Colonic mucosa (tissue), 4 donors: ENCODE results near the gene CELF3. TPM values are rescaled to one million over a fixed set of nuclear protein-coding genes. Genes with fewer than 3 reads are reported as not detected.

ENCODE experiments used
- DNase-seq: peaks from one replicate; pipeline ENCODE4 v3.0.0-alpha.2; 2020
- H3K27ac ChIP-seq: fragments of 200-600 bp; one replicate; pipeline ENCODE4 v1.8.0; 2021
- H3K27me3 ChIP-seq: fragments of 200-600 bp; one replicate; pipeline ENCODE4 v1.8.0; 2021
- H3K36me3 ChIP-seq: fragments of 200-600 bp; one replicate; pipeline ENCODE4 v1.8.0; 2021
- H3K4me1 ChIP-seq: fragments of 200-600 bp; one replicate; pipeline ENCODE4 v1.8.0; 2021; ENCODE audit warnings: mild to moderate bottlenecking
- H3K4me3 ChIP-seq: fragments of 200-600 bp; one replicate; pipeline ENCODE4 v1.8.0; 2021
- H3K9ac ChIP-seq, 2 donors: one replicate each; pipeline ENCODE4 v1.7.0; 2013; ENCODE audit warnings: control low read depth in 2 of 2, low read depth in 2 of 2, low read length in 2 of 2
- H3K9me3 ChIP-seq: fragments of 200-600 bp; one replicate; pipeline ENCODE4 v1.8.0; 2021
- intact Hi-C: fragments of 100-400 bp; cut with DNase I; formaldehyde crosslinking; loops from one replicate; pipeline ENCODE4 v1.14.1; 2022
- total RNA-seq, 2 donors: library from RNA; stranded (reverse); fragmentation: NEBNext Ultra II Directional in 1 of 2; extraction: Animal tissue kit (Norgen Biotek cat#: 25700) in 1 of 2; gene quantifications; one replicate each; pipeline ENCODE4 v1.2.1, GENCODE V29; 2021
- TF ChIP-seq, protein P1 (sequence below): fragments of 200-600 bp; IDR thresholded peaks from one replicate; pipeline ENCODE4 v1.8.0; 2022; ENCODE audit warnings: antibody characterized with exemption, mild to moderate bottlenecking
- donor health status: healthy.
- donor health status: DM: no; HTN: no; CAD: no.
- donor health status: DM: no; HTN: no; CAD: no.

CELF3 gene
- total RNA-seq, 2 donors from 2014 or later, result 2.7 to 2.8 TPM

DNA sequence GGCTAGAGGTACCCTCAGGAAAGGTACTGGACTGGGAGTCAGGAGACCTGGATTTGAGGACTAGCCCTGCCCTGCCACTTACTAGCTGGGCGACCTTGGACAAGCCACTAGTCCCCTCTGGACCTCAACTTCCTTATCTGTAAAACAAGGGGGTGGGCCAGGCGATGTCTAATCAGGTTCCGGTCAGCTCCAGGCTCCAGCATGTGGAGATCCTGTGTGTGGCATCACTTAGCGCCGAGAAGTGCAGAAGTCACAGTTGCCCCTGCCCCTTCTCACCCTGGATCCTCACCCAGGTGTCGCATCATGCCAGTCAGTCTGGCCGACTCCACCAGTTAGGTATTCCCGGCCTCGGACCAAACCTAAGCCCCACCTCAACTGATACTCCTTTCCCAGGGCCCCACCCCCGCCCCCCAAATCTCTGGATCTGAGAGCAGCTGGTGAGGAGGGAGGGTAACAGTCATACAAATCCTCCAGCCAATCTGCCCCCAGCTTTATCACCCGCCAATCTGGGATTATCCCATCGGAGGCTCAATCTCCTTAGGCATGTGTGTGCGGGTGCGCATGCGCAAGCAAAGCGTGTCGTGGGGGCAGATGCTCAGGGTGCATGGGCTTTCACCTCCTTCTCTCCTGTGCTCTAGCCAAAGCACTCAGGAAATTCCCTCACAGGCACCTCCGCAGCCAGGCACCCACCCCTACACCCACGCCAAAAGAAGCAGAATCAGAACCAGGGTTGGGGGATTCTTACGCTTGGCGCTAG lies 5.4 kb downstream of the CELF3 start:
- peaks cover 1% of the 10 kb centered on the region for H3K4me1 ChIP-seq
- no peaks in the 10 kb centered on the region for H3K36me3 ChIP-seq
- H3K9me3 ChIP-seq, result no peaks in the 10 kb centered on the region
- no peak overlapping the region for H3K27ac ChIP-seq
- TF ChIP-seq, protein P1, sequence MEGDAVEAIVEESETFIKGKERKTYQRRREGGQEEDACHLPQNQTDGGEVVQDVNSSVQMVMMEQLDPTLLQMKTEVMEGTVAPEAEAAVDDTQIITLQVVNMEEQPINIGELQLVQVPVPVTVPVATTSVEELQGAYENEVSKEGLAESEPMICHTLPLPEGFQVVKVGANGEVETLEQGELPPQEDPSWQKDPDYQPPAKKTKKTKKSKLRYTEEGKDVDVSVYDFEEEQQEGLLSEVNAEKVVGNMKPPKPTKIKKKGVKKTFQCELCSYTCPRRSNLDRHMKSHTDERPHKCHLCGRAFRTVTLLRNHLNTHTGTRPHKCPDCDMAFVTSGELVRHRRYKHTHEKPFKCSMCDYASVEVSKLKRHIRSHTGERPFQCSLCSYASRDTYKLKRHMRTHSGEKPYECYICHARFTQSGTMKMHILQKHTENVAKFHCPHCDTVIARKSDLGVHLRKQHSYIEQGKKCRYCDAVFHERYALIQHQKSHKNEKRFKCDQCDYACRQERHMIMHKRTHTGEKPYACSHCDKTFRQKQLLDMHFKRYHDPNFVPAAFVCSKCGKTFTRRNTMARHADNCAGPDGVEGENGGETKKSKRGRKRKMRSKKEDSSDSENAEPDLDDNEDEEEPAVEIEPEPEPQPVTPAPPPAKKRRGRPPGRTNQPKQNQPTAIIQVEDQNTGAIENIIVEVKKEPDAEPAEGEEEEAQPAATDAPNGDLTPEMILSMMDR, result no peak
- H3K9ac ChIP-seq, result no peak overlapping the region
- no peak overlapping the region for H3K4me3 ChIP-seq
- no peak for DNase-seq
- H3K27me3 ChIP-seq, result no peaks in the 10 kb centered on the region
- intact Hi-C loops, result no loop called here

DNA sequence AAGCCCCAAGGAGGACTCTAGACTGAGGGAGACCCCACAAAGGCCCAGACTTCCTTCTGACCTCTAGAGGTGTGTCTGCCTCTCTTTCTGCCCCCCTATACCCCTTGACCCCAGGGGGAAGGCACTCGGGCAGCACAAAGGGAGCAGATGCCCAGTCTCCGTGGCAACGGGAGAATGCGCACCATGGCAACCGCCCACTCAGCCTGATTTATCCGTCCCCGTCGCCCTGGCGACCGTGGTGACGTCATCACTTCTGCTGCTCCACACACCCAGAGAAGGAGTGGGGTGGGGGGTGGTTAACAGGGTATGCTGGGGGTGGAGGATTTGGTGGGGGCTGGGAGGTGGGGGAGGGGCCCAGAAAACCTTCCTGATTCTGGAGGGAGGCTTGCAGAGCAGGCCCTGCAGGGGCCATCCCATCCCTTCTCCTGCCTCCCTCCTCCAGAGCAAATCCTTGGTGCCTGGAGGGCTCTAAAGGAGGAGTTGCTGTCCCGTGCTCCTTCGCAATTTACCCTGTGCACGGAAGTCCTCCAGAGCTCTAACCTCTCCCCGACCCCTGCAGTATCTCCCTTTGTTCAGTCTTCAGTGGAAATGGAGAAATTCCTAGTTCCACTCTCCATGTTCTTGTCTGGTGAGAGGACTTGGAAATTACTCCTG lies 6.3 kb downstream of the CELF3 start:
- intact Hi-C loops, result no loop called here
- no peak for DNase-seq
- H3K27ac ChIP-seq, result no peak overlapping the region
- no peak overlapping the region for H3K4me3 ChIP-seq
- no peak overlapping the region for H3K9ac ChIP-seq
- no peaks in the 10 kb centered on the region for H3K36me3 ChIP-seq
- H3K9me3 ChIP-seq, result no peaks in the 10 kb centered on the region
- H3K4me1 ChIP-seq, result peaks cover 4% of the 10 kb centered on the region
- H3K27me3 ChIP-seq, result no peaks in the 10 kb centered on the region
- TF ChIP-seq, protein P1, result no peak

DNA sequence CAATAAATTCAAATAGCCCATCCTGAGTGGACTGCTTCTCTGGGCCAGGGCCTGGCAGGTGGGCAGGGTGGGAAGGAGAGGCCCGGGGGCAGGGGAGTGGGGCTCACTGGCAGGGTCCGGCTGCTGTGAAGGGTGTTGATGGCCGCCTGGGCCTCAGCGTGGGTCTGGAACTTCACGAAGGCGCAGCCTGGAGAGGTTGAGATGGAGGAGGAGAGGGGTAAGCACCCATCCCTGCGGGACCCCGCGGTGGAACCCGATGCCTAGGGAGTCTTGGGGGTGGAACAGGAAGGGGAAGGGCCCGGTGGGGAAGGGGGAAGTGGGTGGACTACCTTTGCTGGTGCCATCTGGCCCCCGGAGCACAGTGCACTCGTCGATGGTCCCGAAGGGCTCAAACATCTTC lies 7.7 kb downstream of the CELF3 start:
- Histone ChIP-seq H3K4me3 (no peak overlapping the region), H3K36me3 (no peaks in the 10 kb centered on the region), H3K27me3 (no peaks in the 10 kb centered on the region), H3K9me3 (no peaks in the 10 kb centered on the region), H3K4me1 (peaks cover 4% of the 10 kb centered on the region), H3K9ac (no peak overlapping the region), H3K27ac (no peak overlapping the region)
- no peak for DNase-seq
- intact Hi-C loops, result no loop called here
- TF ChIP-seq, protein P1, result no peak

GRCh38 chr1:151707541-151708065 lies 9.0 kb downstream of the CELF3 start:
- TF ChIP-seq, protein P1, result no peak
- intact Hi-C loops, result no loop called here
- Histone ChIP-seq H3K27ac (no peak overlapping the region), H3K36me3 (no peaks in the 10 kb centered on the region), H3K4me1 (peaks cover 4% of the 10 kb centered on the region), H3K27me3 (no peaks in the 10 kb centered on the region), H3K9me3 (no peaks in the 10 kb centered on the region), H3K9ac (no peak overlapping the region), H3K4me3 (no peak overlapping the region)
- DNase-seq, result no peak

DNA sequence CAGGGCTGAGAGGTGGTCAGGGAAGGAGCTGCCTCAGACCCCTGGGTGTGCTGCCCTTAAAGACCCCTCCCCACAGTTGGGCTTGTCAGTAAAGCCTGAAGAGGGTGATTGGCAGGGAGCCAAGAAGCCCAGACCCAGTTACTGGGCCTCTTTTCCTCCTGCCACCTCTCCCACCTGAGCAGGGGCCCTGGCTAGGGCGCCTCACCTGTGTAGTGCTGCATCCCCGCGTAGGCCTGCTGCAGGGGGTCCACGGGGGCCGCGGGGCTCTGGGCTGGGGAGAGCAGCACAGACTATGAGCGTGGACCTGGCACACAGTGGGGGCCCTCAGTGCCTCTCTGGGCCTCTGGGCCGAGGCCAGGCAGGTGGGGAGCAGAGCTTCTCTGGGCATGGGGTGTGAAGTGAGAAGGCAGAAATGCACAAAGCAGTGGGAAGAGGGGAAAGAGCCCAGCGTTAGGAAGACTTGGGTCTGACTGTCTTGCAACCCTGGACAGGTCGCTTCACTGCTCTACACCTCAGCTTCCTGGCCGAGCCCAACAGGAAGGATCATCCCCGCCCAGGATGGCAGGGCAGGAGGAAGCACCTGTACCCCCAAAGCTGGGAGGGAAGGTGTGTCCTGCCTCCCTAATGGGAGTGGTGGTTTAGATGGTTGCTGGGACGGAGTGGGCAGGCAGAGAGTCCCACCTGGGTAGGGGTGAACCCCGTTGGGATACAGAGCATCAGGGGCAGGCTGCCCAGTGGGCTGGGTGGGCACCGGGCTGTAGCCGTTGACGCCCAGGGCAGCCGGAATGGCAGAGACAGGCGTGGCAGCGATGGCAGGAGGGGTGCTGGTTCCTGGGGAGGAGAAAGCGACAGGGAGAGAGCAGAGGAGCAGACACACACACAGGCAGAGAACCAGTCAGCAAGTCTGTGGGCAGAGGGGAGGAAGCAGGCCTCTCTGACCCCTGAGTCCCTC lies 9.9 kb downstream of the CELF3 start:
- Histone ChIP-seq H3K9ac (no peak overlapping the region), H3K9me3 (no peaks in the 10 kb centered on the region), H3K4me1 (peaks cover 4% of the 10 kb centered on the region), H3K27me3 (no peaks in the 10 kb centered on the region), H3K36me3 (no peaks in the 10 kb centered on the region), H3K4me3 (no peak overlapping the region), H3K27ac (no peak overlapping the region)
- DNase-seq, result no peak
- TF ChIP-seq, protein P1, result no peak
- intact Hi-C loops, result no loop called here
